ENCODE results near the gene DDIT4. TPM values are rescaled to one million over a fixed set of nuclear protein-coding genes. Genes with fewer than 3 reads are reported as not detected.
"Not testable (repeated sequence)": the region's sequence is repeated elsewhere in the genome, so short reads cannot be mapped to it uniquely, and the experiment has no call there.

The DDIT4 gene
- total RNA-seq, 1 donor from 2014 or later: 68.6 TPM

GRCh38 chr10:72277996-72278667 is 4.4 kb downstream of the DDIT4 start:
- Mint-ChIP-seq H3K36me3 (ENCODE audit: low read depth) (peaks cover 4% of the 10 kb centered on the region), H3K4me3 (peak overlapping the region; percentile 77), H3K27ac (ENCODE audit: unreplicated experiment) (peak overlapping the region; percentile 64)

DNA sequence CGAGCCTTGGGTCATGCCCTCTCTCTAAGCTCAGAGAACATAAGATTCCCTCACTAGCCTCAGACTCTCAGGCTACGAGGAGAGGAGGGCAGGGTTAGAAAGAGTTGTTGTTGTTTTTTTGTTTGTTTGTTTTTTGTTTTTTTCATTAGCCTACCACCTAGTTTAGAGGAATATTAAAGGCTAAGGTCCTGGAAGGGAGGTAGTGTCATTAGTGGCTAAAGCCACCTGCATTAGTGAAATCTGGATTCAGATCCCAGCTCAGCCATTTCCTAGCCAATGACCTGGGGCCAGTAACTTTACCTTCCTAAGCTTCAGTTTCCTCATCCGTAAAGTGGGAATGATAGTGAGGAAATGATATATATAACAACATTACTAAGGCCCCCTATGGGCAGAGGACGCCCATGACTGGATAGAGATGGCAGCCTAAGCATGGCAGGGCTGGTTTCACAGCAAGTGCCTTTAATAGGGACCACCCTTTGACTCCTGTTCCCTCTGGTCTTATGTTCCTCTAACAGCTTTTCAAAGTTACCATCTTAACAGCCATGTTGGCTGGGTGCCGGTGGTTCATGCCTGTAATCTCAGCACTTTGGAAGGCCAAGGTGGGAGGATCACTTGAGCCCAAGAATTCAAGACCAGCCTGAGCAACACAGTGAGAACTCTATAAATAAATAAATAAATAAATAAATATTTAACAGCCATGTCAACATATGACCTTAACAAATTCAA is 5.1 kb downstream of the DDIT4 start:
- no peak for DNase-seq (ENCODE audit: low read depth, low spot score)
- peak overlapping the region; percentile 77 for H3K4me3 Mint-ChIP-seq
- peak overlapping the region; percentile 15 for H3K27ac Mint-ChIP-seq (ENCODE audit: unreplicated experiment)
- peaks cover 4% of the 10 kb centered on the region for H3K36me3 Mint-ChIP-seq (ENCODE audit: low read depth)
- H3K4me1 Mint-ChIP-seq: peaks cover 45% of the 10 kb centered on the region
- no peaks in the 10 kb centered on the region for H3K27me3 Mint-ChIP-seq (ENCODE audit: low read depth)
- no peaks in the 10 kb centered on the region for H3K9me3 Mint-ChIP-seq
- TF ChIP-seq, protein P1, sequence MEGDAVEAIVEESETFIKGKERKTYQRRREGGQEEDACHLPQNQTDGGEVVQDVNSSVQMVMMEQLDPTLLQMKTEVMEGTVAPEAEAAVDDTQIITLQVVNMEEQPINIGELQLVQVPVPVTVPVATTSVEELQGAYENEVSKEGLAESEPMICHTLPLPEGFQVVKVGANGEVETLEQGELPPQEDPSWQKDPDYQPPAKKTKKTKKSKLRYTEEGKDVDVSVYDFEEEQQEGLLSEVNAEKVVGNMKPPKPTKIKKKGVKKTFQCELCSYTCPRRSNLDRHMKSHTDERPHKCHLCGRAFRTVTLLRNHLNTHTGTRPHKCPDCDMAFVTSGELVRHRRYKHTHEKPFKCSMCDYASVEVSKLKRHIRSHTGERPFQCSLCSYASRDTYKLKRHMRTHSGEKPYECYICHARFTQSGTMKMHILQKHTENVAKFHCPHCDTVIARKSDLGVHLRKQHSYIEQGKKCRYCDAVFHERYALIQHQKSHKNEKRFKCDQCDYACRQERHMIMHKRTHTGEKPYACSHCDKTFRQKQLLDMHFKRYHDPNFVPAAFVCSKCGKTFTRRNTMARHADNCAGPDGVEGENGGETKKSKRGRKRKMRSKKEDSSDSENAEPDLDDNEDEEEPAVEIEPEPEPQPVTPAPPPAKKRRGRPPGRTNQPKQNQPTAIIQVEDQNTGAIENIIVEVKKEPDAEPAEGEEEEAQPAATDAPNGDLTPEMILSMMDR (conservative IDR thresholded peaks at IDR 0.05): no peak

More at GRCh38 chr10:72277996-72278667, 4.4 kb downstream of the DDIT4 start:
- H3K9me3 Mint-ChIP-seq: no peaks in the 10 kb centered on the region
- no peak for DNase-seq (ENCODE audit: low read depth, low spot score)
- H3K4me1 Mint-ChIP-seq: peaks cover 50% of the 10 kb centered on the region
- TF ChIP-seq, protein P1 (conservative IDR thresholded peaks at IDR 0.05): no peak
- H3K27me3 Mint-ChIP-seq (ENCODE audit: low read depth): no peaks in the 10 kb centered on the region

- not testable (repeated sequence) for H3K27me3 Mint-ChIP-seq (ENCODE audit: low read depth); DNase-seq (ENCODE audit: low read depth, low spot score); H3K4me3 Mint-ChIP-seq; H3K9me3 Mint-ChIP-seq; H3K27ac Mint-ChIP-seq (ENCODE audit: unreplicated experiment); H3K36me3 Mint-ChIP-seq (ENCODE audit: low read depth)
- H3K4me1 Mint-ChIP-seq: peaks cover 42% of the 10 kb centered on the region
Measured at GRCh38 chr10:72279587-72279986, 5.9 kb downstream of the DDIT4 start.

GRCh38 chr10:72283131-72283530 is 9.4 kb downstream of the DDIT4 start:
- no peaks in the 10 kb centered on the region for H3K27me3 Mint-ChIP-seq (ENCODE audit: low read depth)
- TF ChIP-seq, protein P1 (conservative IDR thresholded peaks at IDR 0.05): no peak
- no peaks in the 10 kb centered on the region for H3K36me3 Mint-ChIP-seq (ENCODE audit: low read depth)
- H3K4me1 Mint-ChIP-seq: peaks cover 10% of the 10 kb centered on the region
- H3K9me3 Mint-ChIP-seq: no peaks in the 10 kb centered on the region
- DNase-seq (ENCODE audit: low read depth, low spot score): no peak
- H3K4me3 Mint-ChIP-seq: no peak overlapping the region
- H3K27ac Mint-ChIP-seq (ENCODE audit: unreplicated experiment): no peak overlapping the region

GRCh38 chr10:72285972-72286521 is 12.3 kb downstream of the DDIT4 start:
- Mint-ChIP-seq H3K27ac (ENCODE audit: unreplicated experiment) (no peak overlapping the region), H3K27me3 (ENCODE audit: low read depth) (no peaks in the 10 kb centered on the region), H3K36me3 (ENCODE audit: low read depth) (no peaks in the 10 kb centered on the region), H3K4me3 (no peak overlapping the region), H3K4me1 (peaks cover 4% of the 10 kb centered on the region), H3K9me3 (no peaks in the 10 kb centered on the region)
- TF ChIP-seq, protein P1 (conservative IDR thresholded peaks at IDR 0.05): no peak
- no peak for DNase-seq (ENCODE audit: low read depth, low spot score)

Measured in neural crest cell (in vitro differentiated cells).